ENCODE results near the gene CUL9. TPM values are rescaled to one million over a fixed set of nuclear protein-coding genes. Genes with fewer than 3 reads are reported as not detected.
A peak's percentile ranks its signal among the peaks of the same experiment; 100 is the strongest.

CUL9 gene
- total RNA-seq, 1 donor from 2014 or later: 41.8 TPM

DNA sequence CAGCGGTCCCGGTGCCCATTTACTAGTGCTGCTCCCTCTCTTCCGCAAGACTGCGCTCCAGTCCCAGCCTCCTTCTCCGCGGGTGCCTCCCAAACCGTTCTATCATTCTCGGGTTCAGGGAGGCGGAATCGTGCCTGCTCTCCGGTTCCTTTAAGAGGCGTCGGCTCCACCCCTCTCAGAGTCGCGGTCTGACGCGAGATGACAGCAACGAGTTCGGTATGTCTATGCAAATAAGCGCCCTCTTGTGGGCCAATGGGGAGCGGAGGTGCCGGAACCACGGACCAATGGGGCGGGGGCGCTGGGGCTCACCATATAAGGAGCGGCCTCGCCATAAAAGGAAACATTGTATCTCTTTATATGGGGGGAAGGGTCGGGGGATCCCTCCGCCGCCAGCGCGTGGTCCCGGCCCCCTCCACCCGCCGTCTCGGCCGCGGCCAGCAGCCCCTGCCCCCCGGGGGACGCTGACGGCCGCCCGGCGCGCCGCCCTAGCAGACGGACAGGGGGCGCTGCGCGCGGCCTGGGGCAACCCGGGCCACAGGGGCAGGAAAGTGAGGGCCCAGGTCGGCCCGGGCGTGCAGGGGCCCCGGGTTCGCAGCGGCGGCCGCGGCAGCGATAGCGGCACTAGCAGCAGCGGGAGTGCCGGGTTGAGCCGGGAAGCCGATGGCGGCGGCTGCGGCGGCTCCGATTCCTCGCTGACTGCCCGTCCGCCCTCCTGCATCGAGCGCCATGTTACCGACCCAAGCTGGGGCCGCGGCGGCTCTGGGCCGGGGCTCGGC is 10.9 kb upstream of the CUL9 start, which contains the start of gene SRF:
SRF (plus strand) TSS at position 339 of the 776 bp plus-strand sequence; CDS start at position 727, 388 bp downstream.
- H3K4me3 ChIP-seq: peak within 1 kb of the TSS; percentile 95
- peak within 1 kb of the TSS; percentile 93 for H3K27ac ChIP-seq
- H3K36me3 ChIP-seq: peaks cover 11% of the 10 kb centered on the region
- DNase-seq: peak; percentile 100
- intact Hi-C loops (cut with DNase I): no loop called here
- peaks cover 35% of the 10 kb centered on the region for H3K4me1 ChIP-seq
- H3K9me3 ChIP-seq: no peaks in the 10 kb centered on the region
- ATAC-seq: peak; percentile 86 to 91
- H3K27me3 ChIP-seq (ENCODE audit: low read depth): no peaks in the 10 kb centered on the region
- TF ChIP-seq, protein P1, sequence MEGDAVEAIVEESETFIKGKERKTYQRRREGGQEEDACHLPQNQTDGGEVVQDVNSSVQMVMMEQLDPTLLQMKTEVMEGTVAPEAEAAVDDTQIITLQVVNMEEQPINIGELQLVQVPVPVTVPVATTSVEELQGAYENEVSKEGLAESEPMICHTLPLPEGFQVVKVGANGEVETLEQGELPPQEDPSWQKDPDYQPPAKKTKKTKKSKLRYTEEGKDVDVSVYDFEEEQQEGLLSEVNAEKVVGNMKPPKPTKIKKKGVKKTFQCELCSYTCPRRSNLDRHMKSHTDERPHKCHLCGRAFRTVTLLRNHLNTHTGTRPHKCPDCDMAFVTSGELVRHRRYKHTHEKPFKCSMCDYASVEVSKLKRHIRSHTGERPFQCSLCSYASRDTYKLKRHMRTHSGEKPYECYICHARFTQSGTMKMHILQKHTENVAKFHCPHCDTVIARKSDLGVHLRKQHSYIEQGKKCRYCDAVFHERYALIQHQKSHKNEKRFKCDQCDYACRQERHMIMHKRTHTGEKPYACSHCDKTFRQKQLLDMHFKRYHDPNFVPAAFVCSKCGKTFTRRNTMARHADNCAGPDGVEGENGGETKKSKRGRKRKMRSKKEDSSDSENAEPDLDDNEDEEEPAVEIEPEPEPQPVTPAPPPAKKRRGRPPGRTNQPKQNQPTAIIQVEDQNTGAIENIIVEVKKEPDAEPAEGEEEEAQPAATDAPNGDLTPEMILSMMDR (IDR thresholded peaks at IDR 0.05): peak; percentile 64

DNA sequence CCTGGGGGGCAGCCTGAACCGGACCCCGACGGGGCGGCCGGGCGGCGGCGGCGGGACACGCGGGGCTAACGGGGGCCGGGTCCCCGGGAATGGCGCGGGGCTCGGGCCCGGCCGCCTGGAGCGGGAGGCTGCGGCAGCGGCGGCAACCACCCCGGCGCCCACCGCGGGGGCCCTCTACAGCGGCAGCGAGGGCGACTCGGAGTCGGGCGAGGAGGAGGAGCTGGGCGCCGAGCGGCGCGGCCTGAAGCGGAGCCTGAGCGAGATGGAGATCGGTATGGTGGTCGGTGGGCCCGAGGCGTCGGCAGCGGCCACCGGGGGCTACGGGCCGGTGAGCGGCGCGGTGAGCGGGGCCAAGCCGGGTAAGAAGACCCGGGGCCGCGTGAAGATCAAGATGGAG is 10.3 kb upstream of the CUL9 start:
- DNase-seq: no peak
- Histone ChIP-seq H3K4me3 (peak overlapping the region; percentile 95), H3K4me1 (peaks cover 39% of the 10 kb centered on the region), H3K27ac (peak overlapping the region; percentile 93), H3K27me3 (ENCODE audit: low read depth) (no peaks in the 10 kb centered on the region), H3K9me3 (no peaks in the 10 kb centered on the region), H3K36me3 (peaks cover 17% of the 10 kb centered on the region)
- intact Hi-C loops (cut with DNase I): no loop called here
- no peak for ATAC-seq
- TF ChIP-seq, protein P1 (IDR thresholded peaks at IDR 0.05): no peak

DNA sequence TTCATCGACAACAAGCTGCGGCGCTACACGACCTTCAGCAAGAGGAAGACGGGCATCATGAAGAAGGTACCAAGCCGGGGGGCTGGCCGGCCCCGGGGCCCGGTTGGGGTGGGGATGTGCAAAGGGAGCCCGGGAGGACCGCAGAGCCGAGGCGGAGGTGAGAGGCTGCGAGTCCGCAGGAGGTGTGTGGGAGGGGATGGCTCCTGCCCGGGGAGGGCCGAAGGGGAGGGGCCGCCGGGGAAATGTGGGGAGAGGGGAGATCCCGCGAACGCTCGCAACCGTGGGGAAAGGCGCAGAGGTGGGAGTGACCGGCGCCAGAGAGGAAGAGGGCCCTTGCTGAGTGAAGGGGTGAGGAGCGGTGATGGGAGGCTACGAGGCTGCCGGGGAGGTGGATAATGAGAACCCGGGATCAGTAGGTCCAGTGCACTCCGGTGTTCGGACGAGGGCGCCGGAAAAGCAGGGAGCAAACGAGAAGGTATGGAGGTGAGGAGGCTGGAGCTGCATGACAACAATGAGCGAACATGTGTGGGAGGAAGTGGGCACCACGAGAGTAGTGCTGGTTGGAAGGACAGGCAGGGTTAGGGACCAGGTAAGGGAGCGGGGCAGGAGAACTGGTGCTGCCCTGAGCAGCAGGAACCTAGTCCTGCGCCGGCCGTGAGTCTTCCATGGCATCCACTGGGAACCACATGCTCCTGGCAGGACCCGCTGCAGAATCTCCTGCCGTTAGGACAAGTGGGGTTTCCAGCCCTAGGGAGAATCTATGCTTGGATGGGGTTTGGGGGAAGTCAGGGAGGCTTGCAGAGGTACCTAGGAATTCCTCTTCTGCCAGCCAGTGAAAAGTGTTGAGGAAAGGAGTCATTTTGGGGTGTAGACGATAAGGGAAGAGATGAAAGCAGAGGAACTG is 9.6 kb upstream of the CUL9 start:
- H3K9me3 ChIP-seq: no peaks in the 10 kb centered on the region
- H3K36me3 ChIP-seq: peaks cover 24% of the 10 kb centered on the region
- TF ChIP-seq, protein P1 (IDR thresholded peaks at IDR 0.05): no peak
- peaks cover 39% of the 10 kb centered on the region for H3K4me1 ChIP-seq
- H3K4me3 ChIP-seq: peak overlapping the region; percentile 95
- DNase-seq (peak; percentile 72), ATAC-seq (no peak)
- intact Hi-C loops (cut with DNase I): no loop called here
- H3K27me3 ChIP-seq (ENCODE audit: low read depth): no peaks in the 10 kb centered on the region
- H3K27ac ChIP-seq: peak overlapping the region; percentile 93

DNA sequence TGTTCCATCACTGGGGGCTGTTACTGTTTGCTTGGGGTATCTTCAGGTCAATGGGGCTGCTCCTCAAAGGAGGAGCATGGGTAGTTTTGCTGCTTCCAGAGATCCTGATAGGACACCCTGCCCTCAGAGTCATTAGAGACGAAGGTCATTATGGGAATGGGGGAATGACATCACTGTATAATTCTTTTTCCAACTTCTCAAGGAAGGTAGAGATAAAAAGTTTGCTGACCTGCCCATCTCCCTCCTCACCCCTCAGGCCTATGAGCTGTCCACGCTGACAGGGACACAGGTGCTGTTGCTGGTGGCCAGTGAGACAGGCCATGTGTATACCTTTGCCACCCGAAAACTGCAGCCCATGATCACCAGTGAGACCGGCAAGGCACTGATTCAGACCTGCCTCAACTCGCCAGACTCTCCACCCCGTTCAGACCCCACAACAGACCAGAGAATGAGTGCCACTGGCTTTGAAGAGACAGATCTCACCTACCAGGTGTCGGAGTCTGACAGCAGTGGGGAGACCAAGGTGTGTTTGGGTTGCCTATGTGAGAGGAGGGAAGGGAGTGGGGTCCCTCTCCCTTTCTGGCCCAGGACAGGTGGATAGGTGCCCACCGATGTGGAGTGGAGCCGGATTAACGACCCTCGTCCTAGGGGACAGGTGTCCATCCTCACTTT is 8.3 kb upstream of the CUL9 start:
- no peak for DNase-seq
- TF ChIP-seq, protein P1 (IDR thresholded peaks at IDR 0.05): no peak
- Histone ChIP-seq H3K9me3 (no peaks in the 10 kb centered on the region), H3K4me3 (peak overlapping the region; percentile 95), H3K27ac (peak overlapping the region; percentile 93), H3K27me3 (ENCODE audit: low read depth) (no peaks in the 10 kb centered on the region), H3K36me3 (peaks cover 38% of the 10 kb centered on the region), H3K4me1 (peaks cover 39% of the 10 kb centered on the region)
- ATAC-seq: no peak
- intact Hi-C loops (cut with DNase I): no loop called here
